K562 (cell line): Measurements from ENCODE around the gene IGF2BP1. TPM values are rescaled to one million over a fixed set of nuclear protein-coding genes. Genes with fewer than 3 reads are reported as not detected.

ENCODE experiments used
- E2F3 ChIP-seq: fragments of 250-450 bp; sonication (Bioruptor Pico); IDR thresholded peaks from 2 replicates; pipeline ENCODE4 v1.4.0; 2020; ENCODE audit warnings: mild to moderate bottlenecking
- E2F6 ChIP-seq, 2 experiments: IDR thresholded peaks; 2 replicates each; pipeline ENCODE4 v1.6.1; 2011; ENCODE audit warnings: borderline replicate concordance in 1 of 2, control low read depth in 1 of 2, low read depth in 1 of 2, low read length in 1 of 2, mild to moderate bottlenecking in 1 of 2, mixed read lengths in 1 of 2, moderate library complexity in 1 of 2; ENCODE audit not compliant: insufficient read depth in 1 of 2, insufficient read length in 1 of 2, poor library complexity in 1 of 2, severe bottlenecking in 1 of 2; ENCODE audit errors: extremely low read depth in 1 of 2
- EP400 ChIP-seq: fragments of 450-650 bp; IDR thresholded peaks from 2 replicates; pipeline ENCODE4 v1.6.1; 2017; ENCODE audit warnings: antibody characterized with exemption, mild to moderate bottlenecking, moderate library complexity
- ETV1 ChIP-seq: fragments of 450-650 bp; conservative IDR thresholded peaks from 2 replicates; pipeline ENCODE4 v1.6.1; 2016; ENCODE audit warnings: missing genetic modification characterization, control low read depth, low read depth, missing compliant biosample characterization
- FOXJ3 ChIP-seq: sonication (generic); formaldehyde crosslinking; IDR thresholded peaks from 2 replicates; pipeline ENCODE4 v1.4.0; 2020; ENCODE audit warnings: mild to moderate bottlenecking, missing genetic modification reagents
- LARP7 ChIP-seq: fragments of 450-650 bp; IDR thresholded peaks from 2 replicates; pipeline ENCODE4 v1.6.1; 2016
- MTF1 ChIP-seq: fragments of 250-450 bp; sonication (Bioruptor Pico); IDR thresholded peaks from 2 replicates; pipeline ENCODE4 v1.9.0; 2021; ENCODE audit warnings: moderate library complexity, mild to moderate bottlenecking, inconsistent platforms, borderline replicate concordance
- NR3C1 ChIP-seq: sonication (generic); formaldehyde crosslinking; IDR thresholded peaks from 2 replicates; pipeline ENCODE4 v1.8.1; 2022; ENCODE audit warnings: missing genetic modification reagents
- POLR3A ChIP-seq: IDR thresholded peaks from 2 replicates; pipeline ENCODE4 v1.6.1; 2011; ENCODE audit warnings: borderline replicate concordance, mild to moderate bottlenecking, moderate library complexity; ENCODE audit not compliant: insufficient read length, insufficient read depth; ENCODE audit errors: extremely low read depth
- STAT5A ChIP-seq: IDR thresholded peaks from 2 replicates; pipeline ENCODE4 v1.6.1; 2012; ENCODE audit warnings: low read length, inconsistent platforms, borderline replicate concordance
- SUPT5H ChIP-seq: fragments of 450-650 bp; IDR thresholded peaks from 2 replicates; pipeline ENCODE4 v1.6.1; 2016
- TAF7 ChIP-seq: fragments of 450-650 bp; IDR thresholded peaks from 2 replicates; pipeline ENCODE4 v1.6.1; 2016; ENCODE audit warnings: missing genetic modification characterization, missing compliant biosample characterization
- TFAP4 ChIP-seq: sonication (generic); formaldehyde crosslinking; IDR thresholded peaks from 2 replicates; pipeline ENCODE4 v1.8.0; 2022; ENCODE audit warnings: missing genetic modification reagents, mild to moderate bottlenecking, moderate library complexity, borderline replicate concordance
- THAP12 ChIP-seq: fragments of 250-450 bp; sonication (Bioruptor Pico); IDR thresholded peaks from 2 replicates; pipeline ENCODE4 v1.9.0; 2021; ENCODE audit warnings: mild to moderate bottlenecking, inconsistent platforms
- XRCC5 ChIP-seq: fragments of 200-400 bp; formaldehyde crosslinking; IDR thresholded peaks from 2 replicates; pipeline ENCODE4 v1.6.1; 2017; ENCODE audit warnings: low read depth, mild to moderate bottlenecking, low read length
- ZBTB9 ChIP-seq: fragments of 450-650 bp; formaldehyde crosslinking; IDR thresholded peaks from 2 replicates; pipeline ENCODE4 v1.4.0; 2020; ENCODE audit warnings: mild to moderate bottlenecking, moderate library complexity
- ZFP30 ChIP-seq: fragments of 250-450 bp; sonication (Bioruptor Pico); IDR thresholded peaks from 2 replicates; pipeline ENCODE4 v1.8.0; 2022; ENCODE audit warnings: moderate library complexity, mild to moderate bottlenecking, inconsistent platforms, borderline replicate concordance
- ZNF449 ChIP-seq: fragments of 250-450 bp; sonication (Bioruptor Pico); IDR thresholded peaks from 2 replicates; pipeline ENCODE4 v1.8.0; 2022; ENCODE audit warnings: moderate library complexity, mild to moderate bottlenecking, inconsistent platforms
- ZNF586 ChIP-seq: fragments of 450-650 bp; formaldehyde crosslinking; conservative IDR thresholded peaks from 2 replicates; pipeline ENCODE4 v1.4.0; 2020; ENCODE audit warnings: mild to moderate bottlenecking, moderate library complexity
- ZNF696 ChIP-seq: fragments of 250-450 bp; sonication (Bioruptor Pico); conservative IDR thresholded peaks from 2 replicates; pipeline ENCODE4 v1.4.0; 2020; ENCODE audit warnings: mild to moderate bottlenecking, moderate library complexity
- polyA plus RNA-seq, 8 experiments: library from polyadenylated mRNA; depleted of rRNA in 4 of 8; stranded (reverse) in 5 of 8; unstranded in 3 of 8; fragments of >200 nt; fragmentation: Nextera tagmentation in 2 of 8; fragmentation: Illumina TruSeq in 1 of 8; extraction: Ambion mirVana in 2 of 8; extraction: Trizol in 1 of 8; gene quantifications; 2 replicates each; pipeline versions ENCODE4 v1.2.1 to v1.2.3, GENCODE V29; 2011 to 2014; ENCODE audit warnings: inconsistent platforms in 1 of 8, missing spikeins in 1 of 8
- total RNA-seq, 7 experiments: library from RNA; depleted of rRNA in 6 of 7; stranded (reverse); fragments of >200 nt in 6 of 7; fragmentation: Illumina TruSeq in 2 of 7; extraction: Trizol in 2 of 7; gene quantifications; 2 replicates each; pipeline versions ENCODE4 v1.2.1 to v1.2.3, GENCODE V29; 2011 to 2021; ENCODE audit warnings: low replicate concordance in 1 of 7

Gene IGF2BP1
- total and polyA plus RNA-seq, 9 of the 15 experiments (the other 6 are each of a cell fraction or from before 2014, with no cell fraction given): 13.0 to 318 (median 53.6) TPM

GRCh38 chr17:48997827-48998586 lies 822 bp downstream of the IGF2BP1 start (continued):
- TF ChIP-seq ZBTB9 (CRISPR knock-in tag) (0 out of 2 replicates have a peak, but pooled peaks have one; percentile 45), TFAP4 (peak; percentile 81), TAF7 (tag) (no peak), LARP7 (no peak), MTF1 (no peak), STAT5A (no peak), ZNF696 (CRISPR knock-in tag) (no peak), E2F6 (IDR thresholded peaks at IDR 0.05; ENCODE audit: borderline replicate concordance in 1 of 2, extremely low read depth in 1 of 2, insufficient read depth in 1 of 2, insufficient read length in 1 of 2, low read depth in 1 of 2, low read length in 1 of 2, poor library complexity in 1 of 2, severe bottlenecking in 1 of 2) (peak in 1 of 2 experiments; percentile 63), SUPT5H (0 out of 2 replicates have a peak, but pooled peaks have one; percentile 14), ZNF449 (no peak), POLR3A (no peak), XRCC5 (no peak), FOXJ3 (CRISPR knock-in tag) (no peak), NR3C1 (CRISPR knock-in tag) (no peak), ZFP30 (no peak), EP400 (peak; percentile 37), THAP12 (no peak), ZNF586 (no peak), ETV1 (tag) (peak; percentile 32; the same call in 1 of the 2 replicates), E2F3 (no peak)
